NCI-H1092 (cell line): Measurements from ENCODE around the gene FSTL4.

Experiments used
- DNase-seq: peaks from one replicate; lab custom pipeline; 2025; lab: John Stamatoyannopoulos, UW

Gene FSTL4

GRCh38 chr5:133340822-133341221 lies 271.5 kb downstream of the FSTL4 start:
- DNase-seq = no peak

GRCh38 chr5:133340002-133340755 lies 272.2 kb downstream of the FSTL4 start:
- no peak for DNase-seq

GRCh38 chr5:133338504-133339355 lies 273.6 kb downstream of the FSTL4 start:
- DNase-seq = no peak

GRCh38 chr5:133337795-133338445 lies 274.4 kb downstream of the FSTL4 start:
- DNase-seq = no peak

GRCh38 chr5:133336969-133337410 lies 275.4 kb downstream of the FSTL4 start:
- no peak for DNase-seq

GRCh38 chr5:133336121-133336968 lies 276.0 kb downstream of the FSTL4 start:
- DNase-seq = no peak

- DNase-seq = no peak
These were observed 277.3 kb downstream of the FSTL4 start for GRCh38 chr5:133334796-133335639.

GRCh38 chr5:133333326-133334150 lies 278.8 kb downstream of the FSTL4 start:
- DNase-seq = no peak

- no peak for DNase-seq
These were observed 279.8 kb downstream of the FSTL4 start for GRCh38 chr5:133332439-133333024.

GRCh38 chr5:133331941-133332340 lies 280.4 kb downstream of the FSTL4 start:
- no peak for DNase-seq

- DNase-seq = no peak
These were observed 281.4 kb downstream of the FSTL4 start for GRCh38 chr5:133330956-133331355.

- DNase-seq = no peak
These were observed 283.5 kb downstream of the FSTL4 start for GRCh38 chr5:133328800-133329199.

- DNase-seq = no peak
These were observed 284.4 kb downstream of the FSTL4 start for GRCh38 chr5:133327946-133328401.

GRCh38 chr5:133326361-133326760 lies 286.0 kb downstream of the FSTL4 start:
- no peak for DNase-seq

- DNase-seq = no peak
These were observed 286.5 kb downstream of the FSTL4 start for GRCh38 chr5:133325864-133326263.

- no peak for DNase-seq
These were observed 287.4 kb downstream of the FSTL4 start for GRCh38 chr5:133324926-133325325.

- no peak for DNase-seq
These were observed 288.6 kb downstream of the FSTL4 start for GRCh38 chr5:133323494-133324457.

GRCh38 chr5:133322743-133323142 lies 289.6 kb downstream of the FSTL4 start:
- DNase-seq = no peak
